H1 (cell line): ENCODE results near the gene PPY. TPM values are rescaled to one million over a fixed set of nuclear protein-coding genes. Genes with fewer than 3 reads are reported as not detected.

Experiments used
- CTCF ChIA-PET: fragments of 300-600 bp; sonication (Branson Sonifier 250); formaldehyde crosslinking; loops from one replicate; lab custom pipeline; 2021; ENCODE audit not compliant: partially characterized antibody; lab: Charles Lee
- POLR2A ChIA-PET: fragments of 300-600 bp; sonication (Branson Sonifier 250); formaldehyde crosslinking; loops from one replicate; lab custom pipeline; 2021; ENCODE audit warnings: inconsistent platforms; ENCODE audit not compliant: partially characterized antibody; lab: Charles Lee
- DNase-seq, 2 experiments: peaks; one replicate each; pipeline versions ENCODE4 v3.0.0 to v3.0.0-alpha.2; 2010 to 2022; ENCODE audit warnings: low spot score in 2 of 2, low read depth in 1 of 2, mixed read lengths in 1 of 2
- FAIRE-seq: peaks from 2 replicates; lab custom pipeline; 2011; peaks lifted over from hg19 to GRCh38; lab: Jason Lieb, UNC
- H2AFZ ChIP-seq: 2 replicates; pipeline ENCODE4 v1.8.1; 2012; ENCODE audit warnings: low read length, inconsistent platforms
- H2AK5ac ChIP-seq: 2 replicates; pipeline ENCODE4 v1.6.1; 2013; ENCODE audit warnings: low read depth, low read length
- H2BK120ac ChIP-seq: replicated peaks from 2 replicates; pipeline ENCODE3; 2013; ENCODE audit warnings: low read depth, low read length, inconsistent platforms
- H2BK12ac ChIP-seq: 2 replicates; pipeline ENCODE4 v1.6.1; 2013; ENCODE audit warnings: low read depth, low read length
- H2BK15ac ChIP-seq: 2 replicates; pipeline ENCODE4 v1.6.1; 2013; ENCODE audit warnings: low read length
- H2BK20ac ChIP-seq: 2 replicates; pipeline ENCODE4 v1.6.1; 2013; ENCODE audit warnings: low read length
- H2BK5ac ChIP-seq: 2 replicates; pipeline ENCODE4 v1.6.1; 2013; ENCODE audit warnings: low read depth, low read length
- H3K14ac ChIP-seq: 2 replicates; pipeline ENCODE4 v1.6.1; 2013; ENCODE audit warnings: inconsistent platforms; ENCODE audit not compliant: insufficient read length
- H3K18ac ChIP-seq: 2 replicates; pipeline ENCODE4 v1.6.1; 2013; ENCODE audit warnings: low read length; ENCODE audit errors: extremely low read depth
- H3K23ac ChIP-seq: 2 replicates; pipeline ENCODE4 v1.6.1; 2013; ENCODE audit warnings: inconsistent platforms; ENCODE audit not compliant: insufficient read length
- H3K23me2 ChIP-seq: 2 replicates; pipeline ENCODE4 v1.6.1; 2013; ENCODE audit warnings: low read depth, low read length
- H3K27ac ChIP-seq: 2 replicates; pipeline ENCODE4 v1.6.1; 2011; ENCODE audit warnings: low read depth, low read length, inconsistent platforms
- H3K27me3 ChIP-seq, 4 experiments: replicated peaks in 1 of 4; 1 replicate in 1 of 4; 2 replicates in 3 of 4; pipeline versions ENCODE4 v1.6.1 to v1.8.1; 2011 to 2013; ENCODE audit warnings: low read length in 3 of 4, mild to moderate bottlenecking in 3 of 4, inconsistent platforms in 2 of 4, mixed read lengths in 2 of 4, moderate library complexity in 1 of 4; ENCODE audit not compliant: control insufficient read depth in 3 of 4, insufficient read depth in 3 of 4; ENCODE audit errors: extremely low read depth in 1 of 4
- H3K36me3 ChIP-seq, 4 experiments: 2 replicates each; pipeline versions ENCODE4 v1.6.1 to v1.8.1; 2011 to 2013; ENCODE audit warnings: mild to moderate bottlenecking in 4 of 4, low read length in 3 of 4, moderate library complexity in 2 of 4, control low read depth in 1 of 4, inconsistent platforms in 1 of 4; ENCODE audit not compliant: insufficient read depth in 4 of 4, control insufficient read depth in 2 of 4
- H3K4ac ChIP-seq: replicated peaks from 2 replicates; pipeline ENCODE3; 2013; ENCODE audit warnings: low read length, low read depth, mixed read lengths, inconsistent platforms; ENCODE audit not compliant: insufficient read length
- H3K4me1 ChIP-seq, 4 experiments: replicated peaks in 1 of 4; 1 replicate in 1 of 4; 2 replicates in 3 of 4; pipeline versions ENCODE4 v1.6.1 to v1.8.1; 2011 to 2013; ENCODE audit warnings: low read length in 3 of 4, inconsistent platforms in 2 of 4, mixed read lengths in 1 of 4; ENCODE audit not compliant: insufficient read depth in 4 of 4, control insufficient read depth in 3 of 4
- H3K4me2 ChIP-seq, 2 experiments: 2 replicates each; pipeline versions ENCODE4 v1.6.1 to v1.8.1; 2011 to 2013; ENCODE audit warnings: low read depth in 2 of 2, low read length in 2 of 2, control low read depth in 1 of 2, inconsistent platforms in 1 of 2, mild to moderate bottlenecking in 1 of 2; ENCODE audit not compliant: insufficient read depth in 1 of 2
- H3K4me3 ChIP-seq, 4 experiments: fragments of 200-600, 300-600 bp in 1 of 4; sonication (generic), shearing (Covaris generic), sonication (Bioruptor Twin) in 1 of 4; 2 replicates each; pipeline versions ENCODE4 v1.5.1 to v1.8.1; 2011 to 2016; ENCODE audit warnings: low read length in 4 of 4, low read depth in 3 of 4, control low read depth in 2 of 4, inconsistent platforms in 2 of 4, mild to moderate bottlenecking in 2 of 4, mixed read lengths in 1 of 4, moderate library complexity in 1 of 4; ENCODE audit not compliant: insufficient read depth in 2 of 4; ENCODE audit errors: extremely low read depth in 1 of 4
- H3K56ac ChIP-seq: replicated peaks from 2 replicates; pipeline ENCODE3; 2013; ENCODE audit warnings: low read depth, mild to moderate bottlenecking, mixed read lengths, low read length, inconsistent platforms; ENCODE audit not compliant: insufficient read length
- H3K79me1 ChIP-seq: 2 replicates; pipeline ENCODE4 v1.6.1; 2013; ENCODE audit warnings: low read depth, low read length, control low read depth
- H3K79me2 ChIP-seq, 2 experiments: 2 replicates each; pipeline versions ENCODE4 v1.6.1 to v1.8.1; 2012 to 2013; ENCODE audit warnings: low read length in 2 of 2, mild to moderate bottlenecking in 2 of 2, inconsistent platforms in 1 of 2; ENCODE audit not compliant: insufficient read depth in 2 of 2, control insufficient read depth in 1 of 2
- H3K9ac ChIP-seq, 4 experiments: replicated peaks in 1 of 4; 1 replicate in 1 of 4; 2 replicates in 3 of 4; pipeline versions ENCODE4 v1.6.1 to v1.8.1; 2011 to 2013; ENCODE audit warnings: low read depth in 3 of 4, low read length in 3 of 4, control low read depth in 2 of 4, mild to moderate bottlenecking in 2 of 4, moderate library complexity in 2 of 4, inconsistent platforms in 1 of 4; ENCODE audit errors: extremely low read depth in 1 of 4
- H3K9me3 ChIP-seq, 2 experiments: 2 replicates each; pipeline versions ENCODE4 v1.6.1 to v1.8.1; 2012 to 2013; ENCODE audit warnings: mild to moderate bottlenecking in 2 of 2, moderate library complexity in 2 of 2, control low read depth in 1 of 2, inconsistent platforms in 1 of 2, low read depth in 1 of 2, low read length in 1 of 2, mixed read lengths in 1 of 2; ENCODE audit not compliant: insufficient read depth in 2 of 2
- H4K20me1 ChIP-seq, 2 experiments: replicated peaks in 1 of 2; 2 replicates each; pipeline versions ENCODE3 to v1.8.1; 2011 to 2013; ENCODE audit warnings: inconsistent platforms in 2 of 2, low read length in 2 of 2, mild to moderate bottlenecking in 1 of 2; ENCODE audit not compliant: insufficient read depth in 2 of 2, control insufficient read depth in 1 of 2
- H4K5ac ChIP-seq: 2 replicates; pipeline ENCODE4 v1.6.1; 2013; ENCODE audit warnings: low read length, low read depth, mixed read lengths, inconsistent platforms; ENCODE audit not compliant: insufficient read length
- H4K8ac ChIP-seq: 2 replicates; pipeline ENCODE4 v1.8.0; 2013; ENCODE audit warnings: mild to moderate bottlenecking, moderate library complexity, low read length, inconsistent platforms; ENCODE audit not compliant: insufficient read depth; ENCODE audit errors: extremely low read depth
- H4K91ac ChIP-seq: replicated peaks from 2 replicates; pipeline ENCODE3; 2013; ENCODE audit warnings: low read length, mixed read lengths, inconsistent platforms; ENCODE audit not compliant: insufficient read length
- ASH2L ChIP-seq: fragments of 200-600, 300-600 bp; sonication (generic); IDR thresholded peaks from one replicate; pipeline ENCODE4 v1.7.1; 2017; ENCODE audit warnings: low read length
- GTF2F1 ChIP-seq: IDR thresholded peaks from 2 replicates; pipeline ENCODE4 v1.6.1; 2012; ENCODE audit warnings: low read depth, low read length, improper control_type of control experiment, borderline replicate concordance
- KDM4A ChIP-seq: IDR thresholded peaks from one replicate; pipeline ENCODE4 v1.7.1; 2012; ENCODE audit warnings: low read depth, mild to moderate bottlenecking, moderate library complexity, low read length, inconsistent platforms; ENCODE audit not compliant: severe bottlenecking
- SIN3A ChIP-seq, 2 experiments: IDR thresholded peaks in 1 of 2; conservative IDR thresholded peaks in 1 of 2; 2 replicates each; pipeline ENCODE4 v1.6.1; 2011 to 2012; ENCODE audit warnings: low read length in 2 of 2, improper control_type of control experiment in 1 of 2, low read depth in 1 of 2, mild to moderate bottlenecking in 1 of 2
- WGBS, 2 experiments: shearing (Covaris generic) in 1 of 2; methylation state at CpG; one replicate each; pipeline versions ENCODE4 v1.1.6 to v1.1.7; 2013 to 2015; ENCODE audit warnings: low lambda C conversion rate in 2 of 2, mixed read lengths in 2 of 2, inconsistent platforms in 1 of 2, low coverage in 1 of 2, missing lambda C conversion rate in 1 of 2; ENCODE audit not compliant: insufficient replicate concordance in 2 of 2, insufficient coverage in 1 of 2, insufficient read length in 1 of 2; ENCODE audit errors: extremely low coverage in 1 of 2, missing lambda C conversion rate in 1 of 2; 5-methylcytosine and 5-hydroxymethylcytosine counted together
- polyA plus RNA-seq, 7 experiments: library from polyadenylated mRNA; depleted of rRNA in 3 of 7; stranded (reverse) in 5 of 7; unstranded in 2 of 7; fragments of >200 nt in 5 of 7; fragments of 200-250 nt in 2 of 7; gene quantifications; 1 replicate in 5 of 7; 2 replicates in 1 of 7; 4 replicates in 1 of 7; pipeline versions ENCODE4 v1.2.1 to v1.2.3, GENCODE V29; 2011 to 2013; ENCODE audit warnings: missing spikeins in 2 of 7, mixed read lengths in 2 of 7
- total RNA-seq: library from RNA; stranded (reverse); fragmentation: NEBNext Ultra II Directional; extraction: Animal tissue kit (Norgen Biotek cat#: 25700); gene quantifications from 2 replicates; pipeline ENCODE4 v1.2.1, GENCODE V29; 2021

The PPY gene
- total and polyA plus RNA-seq, 2 of the 8 experiments (the other 6 are each of a cell fraction or from before 2014, with no cell fraction given), result 0.26 TPM; not detected in 1

DNA sequence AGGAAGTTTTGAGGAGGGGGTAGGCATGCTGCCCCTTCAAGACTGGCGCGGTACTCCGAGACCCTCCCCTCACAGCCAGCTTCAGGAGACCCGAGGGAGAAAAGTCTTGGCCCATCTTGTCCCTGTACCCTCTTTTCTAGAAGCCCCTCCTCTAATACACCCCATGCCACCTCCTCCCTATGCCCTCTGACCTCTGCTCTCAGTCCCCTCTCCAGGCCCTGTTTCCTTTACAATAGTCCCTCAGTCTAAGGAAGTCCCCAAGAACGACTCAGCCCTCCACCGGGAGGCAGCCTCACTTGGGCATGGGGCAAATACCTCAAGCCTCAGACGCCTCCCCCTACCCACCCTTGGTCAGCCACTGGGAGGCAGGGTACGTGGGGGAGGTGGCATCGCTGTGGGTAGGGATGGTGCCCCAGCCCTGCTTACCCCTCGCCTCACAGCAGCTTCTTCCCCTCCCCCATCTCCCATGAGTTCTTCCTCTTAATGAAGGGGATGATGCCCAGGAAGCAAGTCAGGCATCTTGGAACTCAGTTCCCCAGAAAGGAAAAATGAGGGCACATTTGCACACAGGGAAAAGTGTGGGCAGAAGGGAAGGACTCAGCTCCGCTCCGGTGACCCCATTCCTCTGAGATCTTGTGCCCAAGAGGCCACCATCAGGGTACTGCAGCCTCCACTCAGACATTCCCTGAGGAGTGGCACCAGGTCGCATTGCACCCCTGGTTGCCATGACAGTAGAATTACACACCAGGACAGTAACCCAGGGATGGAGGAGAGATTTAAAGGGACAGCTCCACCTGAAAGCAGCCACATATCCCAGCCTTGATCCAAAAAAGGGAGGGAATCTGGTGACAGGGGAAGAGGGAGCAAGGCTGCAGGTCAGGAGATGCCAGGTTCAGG lies 41.2 kb downstream of the PPY start:
- peak overlapping the region; percentile 4 for H3K4ac ChIP-seq
- TF ChIP-seq SIN3A (conservative IDR thresholded peaks at IDR 0.05 in 1 of 2, IDR thresholded peaks at IDR 0.05 in 1 of 2; ENCODE audit: low read depth in 1 of 2, low read length in 2 of 2) (peak in 1 of 2 experiments; percentile 57; a peak in 1 of 4 replicates), ASH2L (peak; percentile 36), KDM4A (peak; percentile 78), GTF2F1 (no peak)
- TF ChIP-seq, all 59 proteins: peak for 3
- Histone ChIP-seq H2AK5ac (peak overlapping the region; percentile 9; the same call in 1 of the 2 replicates), H3K14ac (no peak overlapping the region), H2BK15ac (peak overlapping the region; percentile 88; the same call in 1 of the 2 replicates), H3K79me1 (peaks cover 3% of the 10 kb centered on the region), H4K91ac (peak overlapping the region; percentile 58), H4K5ac (no peak overlapping the region), H2BK120ac (peak overlapping the region; percentile 31), H2BK20ac (peak overlapping the region; percentile 82), H3K56ac (no peak overlapping the region), H3K36me3 (no peaks in the 10 kb centered on the region; a peak in 1 of 8 replicates), H2BK5ac (peak overlapping the region; percentile 60; the same call in 1 of the 2 replicates), H3K23ac (no peak overlapping the region), H3K4me1 (peaks cover 0 to 47% (median 35%) of the 10 kb centered on the region in 4 experiments; a peak in 6 of 7 replicates), H4K8ac (no peak overlapping the region; the same call in 1 of the 2 replicates), H3K27ac (no peak overlapping the region), H3K4me3 (peak overlapping the region; percentile 38 to 65 (median 48); a peak in 7 of 8 replicates), H3K79me2 (0 out of 4 replicates have a peak, but pooled peaks cover 0 to 2% of the 10 kb centered on the region in 2 experiments), H3K18ac (peak overlapping the region; percentile 88), H3K9me3 (no peaks in the 10 kb centered on the region), H2AFZ (peak overlapping the region; percentile 2; the same call in 1 of the 2 replicates), H3K9ac (no peak overlapping the region; a peak in 1 of 7 replicates), H3K27me3 (peaks cover 0 to 6% (median 5%) of the 10 kb centered on the region in 4 experiments; a peak in 4 of 7 replicates), H4K20me1 (peaks cover 1 to 2% of the 10 kb centered on the region in 2 experiments), H3K4me2 (peak overlapping the region; percentile 80 to 86), H3K23me2 (peaks cover 17% of the 10 kb centered on the region), H2BK12ac (peak overlapping the region; percentile 97; the same call in 1 of the 2 replicates)
- 19% methylated on average over 13 of the region's 13 CpGs; no CpG with 5 or more reads in 1 of the 2 experiments for WGBS, 2 experiments
- DNase-seq (no peak), FAIRE-seq (no peak)
- CTCF ChIA-PET, result interaction anchor here (0.6 to 25.8 kb wide), 10 partner anchors 9 to 1871 kb away, joined by 3 to 403 read pairs (median 4); no protein-coding TSS in a partner anchor
- POLR2A ChIA-PET, result interaction anchor here (1.0 to 1.6 kb wide), 3 partner anchors 11 to 123 kb away, joined by 3 to 4 read pairs (median 4); no protein-coding TSS in a partner anchor
